ENCODE data around the gene DNHD1.

The DNHD1 gene

GRCh38 chr11:6497069-6497839 is at the start of gene DNHD1:
Gene DNHD1, plus strand, starts transcription at chr11:6497280. Its CDS starts 936 bp downstream, at chr11:6498216.
- DNase-seq, result no peak

GRCh38 chr11:6448574-6448973 is 48.5 kb upstream of the DNHD1 start:
- DNase-seq, result no peak

- no peak for DNase-seq
Measured at GRCh38 chr11:6452219-6452618, 44.9 kb upstream of the DNHD1 start.

- DNase-seq, result no peak
Measured at GRCh38 chr11:6453152-6453551, 43.9 kb upstream of the DNHD1 start.

GRCh38 chr11:6455070-6455469 is 42.0 kb upstream of the DNHD1 start:
- DNase-seq, result no peak

GRCh38 chr11:6456361-6457073 is 40.6 kb upstream of the DNHD1 start:
- no peak for DNase-seq

- no peak for DNase-seq
Measured at GRCh38 chr11:6457581-6458320, 39.3 kb upstream of the DNHD1 start.

- DNase-seq, result no peak
Measured at GRCh38 chr11:6458352-6459098, 38.6 kb upstream of the DNHD1 start.

GRCh38 chr11:6459099-6459450 is 38.0 kb upstream of the DNHD1 start:
- DNase-seq, result no peak

- DNase-seq, result no peak
Measured at GRCh38 chr11:6468712-6469495, 28.2 kb upstream of the DNHD1 start.

- no peak for DNase-seq
Measured at GRCh38 chr11:6469599-6469998, 27.5 kb upstream of the DNHD1 start.

GRCh38 chr11:6472934-6473333 is 24.1 kb upstream of the DNHD1 start:
- DNase-seq, result no peak

- peak; percentile 72 for DNase-seq
Measured at GRCh38 chr11:6473451-6474412, 23.3 kb upstream of the DNHD1 start, which contains the start of gene TRIM3. Gene TRIM3, minus strand, starts transcription at chr11:6473941. Its CDS starts 8,246 bp downstream, at chr11:6465695.

GRCh38 chr11:6474413-6474792 is 22.7 kb upstream of the DNHD1 start:
- no peak for DNase-seq

- DNase-seq, result no peak
Measured at GRCh38 chr11:6474806-6475500, 22.1 kb upstream of the DNHD1 start.

GRCh38 chr11:6475936-6476335 is 21.1 kb upstream of the DNHD1 start:
- no peak for DNase-seq

- no peak for DNase-seq
Measured at GRCh38 chr11:6476571-6476970, 20.5 kb upstream of the DNHD1 start.

- DNase-seq, result no peak
Measured at GRCh38 chr11:6480299-6480914, 16.7 kb upstream of the DNHD1 start.

GRCh38 chr11:6481012-6481923 is 15.8 kb upstream of the DNHD1 start, which contains the start of the genes ARFIP2 and TIMM10B:
Gene ARFIP2, minus strand, starts transcription at chr11:6481331. Its CDS starts 910 bp downstream, at chr11:6480421.
Gene TIMM10B, plus strand, starts transcription at chr11:6481501. Its CDS starts 16 bp downstream, at chr11:6481517.
- peak; percentile 96 for DNase-seq

Data from activated gamma-delta T cell treated with Interleukin-2 at 50 U/mL for 16 hours (primary cell).